AG10803 (cell line): ENCODE measurements around the gene RTTN.

Experiments used
- DNase-seq: peaks from one replicate; pipeline ENCODE4 v3.0.0; 2010; ENCODE audit warnings: low read depth
- H3K4me3 ChIP-seq: 2 replicates; pipeline ENCODE4 v1.5.1; 2011; ENCODE audit warnings: mild to moderate bottlenecking, low read length, control low read depth
- CTCF ChIP-seq: conservative IDR thresholded peaks from 2 replicates; pipeline ENCODE4 v1.5.1; 2011; ENCODE audit warnings: mild to moderate bottlenecking, low read length, control low read depth, inconsistent platforms

RTTN gene

GRCh38 chr18:70183441-70183840 is 22.0 kb downstream of the RTTN start:
- H3K4me3 ChIP-seq: no peak overlapping the region
- DNase-seq: no peak
- TF ChIP-seq CTCF: no peak

GRCh38 chr18:70182548-70182947 is 22.9 kb downstream of the RTTN start:
- no peak overlapping the region for H3K4me3 ChIP-seq
- DNase-seq: no peak
- no peak for TF ChIP-seq CTCF

- TF ChIP-seq CTCF: no peak
- H3K4me3 ChIP-seq: no peak overlapping the region
- no peak for DNase-seq
These were observed 23.8 kb downstream of the RTTN start for GRCh38 chr18:70181725-70182124.

- no peak for TF ChIP-seq CTCF
- peak; percentile 76 for DNase-seq
- H3K4me3 ChIP-seq: no peak overlapping the region
These were observed 24.5 kb downstream of the RTTN start for GRCh38 chr18:70181015-70181414.

GRCh38 chr18:70176537-70176936 is 28.9 kb downstream of the RTTN start:
- no peak for DNase-seq
- TF ChIP-seq CTCF: no peak

GRCh38 chr18:70175216-70175615 is 30.3 kb downstream of the RTTN start:
- H3K4me3 ChIP-seq: no peak overlapping the region
- TF ChIP-seq CTCF: no peak
- no peak for DNase-seq

More at GRCh38 chr18:70176537-70176936, 28.9 kb downstream of the RTTN start:
- H3K4me3 ChIP-seq: no peak overlapping the region

GRCh38 chr18:70172225-70172624 is 33.3 kb downstream of the RTTN start:
- peak; percentile 56 for TF ChIP-seq CTCF
- no peak overlapping the region for H3K4me3 ChIP-seq
- DNase-seq: peak; percentile 38
